Fibroblast of upper back skin (primary cell): ENCODE results near the gene CACNA2D2.

Experiments used
- DNase-seq: peaks from one replicate; pipeline ENCODE4 v3.0.0-alpha.2; 2013

Gene CACNA2D2

GRCh38 chr3:50493623-50494022 lies 9.8 kb downstream of the CACNA2D2 start:
- no peak for DNase-seq

- DNase-seq, result no peak
Measured at GRCh38 chr3:50493086-50493485, 10.3 kb downstream of the CACNA2D2 start.

GRCh38 chr3:50491023-50491422 lies 12.4 kb downstream of the CACNA2D2 start:
- no peak for DNase-seq

- no peak for DNase-seq
Measured at GRCh38 chr3:50490424-50490823, 13.0 kb downstream of the CACNA2D2 start.

GRCh38 chr3:50487181-50487580 lies 16.3 kb downstream of the CACNA2D2 start:
- no peak for DNase-seq

- DNase-seq, result peak; percentile 58
Measured at GRCh38 chr3:50486219-50486888, 17.1 kb downstream of the CACNA2D2 start.

GRCh38 chr3:50484722-50485121 lies 18.7 kb downstream of the CACNA2D2 start:
- DNase-seq, result no peak

- no peak for DNase-seq
Measured at GRCh38 chr3:50483374-50483773, 20.1 kb downstream of the CACNA2D2 start.

- DNase-seq, result no peak
Measured at GRCh38 chr3:50481992-50482391, 21.4 kb downstream of the CACNA2D2 start.

GRCh38 chr3:50480471-50480870 lies 23.0 kb downstream of the CACNA2D2 start:
- no peak for DNase-seq

- DNase-seq, result no peak
Measured at GRCh38 chr3:50479523-50479922, 23.9 kb downstream of the CACNA2D2 start.

- DNase-seq, result no peak
Measured at GRCh38 chr3:50478671-50479260, 24.7 kb downstream of the CACNA2D2 start.

- DNase-seq, result no peak
Measured at GRCh38 chr3:50478051-50478450, 25.4 kb downstream of the CACNA2D2 start.

GRCh38 chr3:50475348-50475747 lies 28.1 kb downstream of the CACNA2D2 start:
- DNase-seq, result no peak

- peak; percentile 26 for DNase-seq
Measured at GRCh38 chr3:50474717-50475116, 28.7 kb downstream of the CACNA2D2 start.

GRCh38 chr3:50473768-50474167 lies 29.7 kb downstream of the CACNA2D2 start:
- no peak for DNase-seq

- DNase-seq, result no peak
Measured at GRCh38 chr3:50472958-50473357, 30.5 kb downstream of the CACNA2D2 start.

- no peak for DNase-seq
Measured at GRCh38 chr3:50470658-50471057, 32.8 kb downstream of the CACNA2D2 start.

GRCh38 chr3:50467919-50468318 lies 35.5 kb downstream of the CACNA2D2 start:
- no peak for DNase-seq

GRCh38 chr3:50466177-50466576 lies 37.3 kb downstream of the CACNA2D2 start:
- DNase-seq, result no peak

GRCh38 chr3:50464569-50464968 lies 38.9 kb downstream of the CACNA2D2 start:
- DNase-seq, result no peak

GRCh38 chr3:50459785-50460184 lies 43.6 kb downstream of the CACNA2D2 start:
- DNase-seq, result no peak

- no peak for DNase-seq
Measured at GRCh38 chr3:50457988-50458387, 45.4 kb downstream of the CACNA2D2 start.

- DNase-seq, result no peak
Measured at GRCh38 chr3:50455161-50456018, 48.0 kb downstream of the CACNA2D2 start.
